ENCODE measurements around the gene DEXI.

DNA sequence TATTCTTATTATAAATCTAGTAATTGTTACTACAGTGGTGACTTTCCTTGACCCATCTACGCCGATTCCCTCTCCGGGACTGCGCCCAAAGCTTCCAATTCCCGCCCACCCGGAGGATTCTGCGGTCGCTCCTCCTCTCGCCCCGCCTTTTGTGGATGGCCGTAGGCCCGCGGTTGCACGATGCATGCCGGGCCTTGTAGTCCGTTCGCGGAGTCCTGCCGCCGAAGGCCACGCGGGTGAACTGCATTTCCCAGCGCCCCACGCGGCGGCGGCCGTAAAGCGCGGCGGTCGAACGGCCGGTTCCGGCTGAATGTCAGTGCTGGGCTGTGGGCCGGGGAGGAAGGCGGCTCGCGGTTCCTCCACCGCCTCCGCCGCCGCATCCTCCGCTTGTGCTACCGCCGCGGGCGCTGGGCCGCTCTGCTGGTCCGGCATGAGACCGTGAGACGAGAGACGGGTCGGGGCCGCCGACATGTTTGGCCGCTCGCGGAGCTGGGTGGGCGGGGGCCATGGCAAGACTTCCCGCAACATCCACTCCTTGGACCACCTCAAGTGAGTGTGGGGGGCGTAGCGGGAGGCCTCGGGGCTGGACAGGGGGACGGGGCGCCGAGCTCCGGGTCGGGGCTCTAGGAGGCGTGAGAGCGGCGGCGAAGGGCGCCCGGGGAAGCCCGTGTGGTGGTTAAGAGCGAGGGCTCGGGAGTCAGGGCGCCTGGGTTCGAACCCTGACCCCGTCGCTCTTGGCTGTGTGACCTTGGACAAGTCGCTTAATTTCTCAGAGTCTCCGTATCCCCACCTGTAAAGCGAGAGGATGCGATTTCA, 2.2 kb upstream of the DEXI start, which contains the start of gene CLEC16A:
- TF ChIP-seq, protein P1, sequence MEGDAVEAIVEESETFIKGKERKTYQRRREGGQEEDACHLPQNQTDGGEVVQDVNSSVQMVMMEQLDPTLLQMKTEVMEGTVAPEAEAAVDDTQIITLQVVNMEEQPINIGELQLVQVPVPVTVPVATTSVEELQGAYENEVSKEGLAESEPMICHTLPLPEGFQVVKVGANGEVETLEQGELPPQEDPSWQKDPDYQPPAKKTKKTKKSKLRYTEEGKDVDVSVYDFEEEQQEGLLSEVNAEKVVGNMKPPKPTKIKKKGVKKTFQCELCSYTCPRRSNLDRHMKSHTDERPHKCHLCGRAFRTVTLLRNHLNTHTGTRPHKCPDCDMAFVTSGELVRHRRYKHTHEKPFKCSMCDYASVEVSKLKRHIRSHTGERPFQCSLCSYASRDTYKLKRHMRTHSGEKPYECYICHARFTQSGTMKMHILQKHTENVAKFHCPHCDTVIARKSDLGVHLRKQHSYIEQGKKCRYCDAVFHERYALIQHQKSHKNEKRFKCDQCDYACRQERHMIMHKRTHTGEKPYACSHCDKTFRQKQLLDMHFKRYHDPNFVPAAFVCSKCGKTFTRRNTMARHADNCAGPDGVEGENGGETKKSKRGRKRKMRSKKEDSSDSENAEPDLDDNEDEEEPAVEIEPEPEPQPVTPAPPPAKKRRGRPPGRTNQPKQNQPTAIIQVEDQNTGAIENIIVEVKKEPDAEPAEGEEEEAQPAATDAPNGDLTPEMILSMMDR (IDR thresholded peaks at IDR 0.05): peak in 3 of 7 experiments; percentile 38 to 52 (median 43)
- peak; percentile 78 to 95 (median 84) for TF ChIP-seq POLR2AphosphoS5 (IDR thresholded peaks at IDR 0.05)
